NCI-H1930 (cell line): ENCODE data around the gene VSTM2A.
A peak's percentile ranks its signal among the peaks of the same experiment; 100 is the strongest.
"Not testable (repeated sequence)": the region's sequence is repeated elsewhere in the genome, so short reads cannot be mapped to it uniquely, and the experiment has no call there.

Source experiments
- DNase-seq, 2 experiments: peaks; one replicate each; lab custom pipeline; 2025; lab: John Stamatoyannopoulos, UW

The VSTM2A gene, protein sequence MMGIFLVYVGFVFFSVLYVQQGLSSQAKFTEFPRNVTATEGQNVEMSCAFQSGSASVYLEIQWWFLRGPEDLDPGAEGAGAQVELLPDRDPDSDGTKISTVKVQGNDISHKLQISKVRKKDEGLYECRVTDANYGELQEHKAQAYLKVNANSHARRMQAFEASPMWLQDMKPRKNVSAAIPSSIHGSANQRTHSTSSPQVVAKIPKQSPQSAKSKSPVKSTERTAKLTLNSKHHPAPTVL

GRCh38 chr7:54541669-54542625 lies at the start of gene VSTM2A:
Gene VSTM2A (plus strand): TSS chr7:54542375. CDS start chr7:54542731, 356 bp downstream.
- DNase-seq: peak; percentile 28 to 61

- not testable (repeated sequence) for DNase-seq
These were observed 37.6 kb upstream of the VSTM2A start for GRCh38 chr7:54504531-54504930.

- no peak for DNase-seq
These were observed 12.6 kb upstream of the VSTM2A start for GRCh38 chr7:54529568-54529967.

DNA sequence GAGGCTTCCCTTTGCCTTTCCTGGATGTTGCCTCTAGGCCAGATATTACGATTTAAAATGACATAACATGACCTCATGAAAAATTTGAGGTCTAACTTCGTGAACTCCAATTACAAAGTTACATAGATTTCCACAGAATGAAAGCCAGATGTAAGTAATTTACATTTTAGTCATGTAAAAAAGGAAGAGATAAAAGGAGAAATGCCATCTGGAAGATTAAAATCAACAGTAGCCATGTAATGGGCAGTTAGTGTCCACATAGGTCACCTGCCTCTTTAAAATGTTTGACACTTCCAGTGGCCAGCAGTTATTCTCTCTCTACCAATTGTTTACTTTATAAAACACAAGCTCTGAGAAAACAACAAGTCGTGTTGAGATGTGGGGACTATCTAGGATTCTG lies 4.1 kb upstream of the VSTM2A start:
- DNase-seq: no peak

DNA sequence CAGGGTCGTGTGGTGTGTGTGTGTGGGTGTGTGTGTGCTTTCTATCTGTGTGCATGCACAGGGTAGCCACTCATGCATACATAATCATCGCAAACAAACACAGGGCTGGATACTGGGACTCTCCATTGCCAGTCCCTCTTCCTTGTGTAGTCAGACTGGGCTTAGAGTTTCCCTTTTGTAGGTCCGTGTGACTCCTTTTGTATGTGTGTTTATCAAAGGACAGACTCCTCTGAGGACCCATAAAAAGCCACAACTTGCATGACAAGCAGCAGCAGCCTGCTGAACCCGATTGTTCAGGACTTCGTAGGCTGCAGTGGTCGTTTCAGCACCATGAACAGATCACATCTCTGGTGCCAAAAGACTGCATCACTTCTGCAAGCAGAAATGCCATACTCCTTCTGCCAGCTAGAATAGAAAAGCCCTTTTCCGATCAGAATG lies 895 bp downstream of the VSTM2A start:
- no peak for DNase-seq

GRCh38 chr7:54544149-54544526 lies 2.0 kb downstream of the VSTM2A start:
- DNase-seq: no peak

- no peak for DNase-seq
These were observed 2.5 kb downstream of the VSTM2A start for GRCh38 chr7:54544527-54545240.

DNA sequence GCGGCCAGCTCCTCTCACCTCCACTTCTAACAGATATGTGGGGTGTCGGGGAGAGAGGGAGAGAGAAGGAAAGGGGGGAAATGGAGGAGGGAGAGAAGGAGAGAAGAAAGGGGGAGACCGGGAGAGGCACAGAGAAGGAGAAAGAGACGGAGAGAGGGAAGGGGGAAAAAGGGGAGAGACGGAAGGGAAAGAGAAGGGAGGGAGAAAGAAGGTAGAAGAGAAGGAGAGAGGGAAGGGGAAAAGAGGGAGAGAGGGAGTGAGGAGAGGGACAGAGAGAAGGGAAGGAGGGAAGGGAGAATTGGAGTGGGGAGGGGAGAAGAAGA lies 3.0 kb downstream of the VSTM2A start:
- DNase-seq: no peak

- peak; percentile 63 to 69 for DNase-seq
These were observed 4.2 kb downstream of the VSTM2A start for GRCh38 chr7:54546081-54546985.

GRCh38 chr7:54546986-54547314 lies 4.8 kb downstream of the VSTM2A start:
- DNase-seq: no peak

DNA sequence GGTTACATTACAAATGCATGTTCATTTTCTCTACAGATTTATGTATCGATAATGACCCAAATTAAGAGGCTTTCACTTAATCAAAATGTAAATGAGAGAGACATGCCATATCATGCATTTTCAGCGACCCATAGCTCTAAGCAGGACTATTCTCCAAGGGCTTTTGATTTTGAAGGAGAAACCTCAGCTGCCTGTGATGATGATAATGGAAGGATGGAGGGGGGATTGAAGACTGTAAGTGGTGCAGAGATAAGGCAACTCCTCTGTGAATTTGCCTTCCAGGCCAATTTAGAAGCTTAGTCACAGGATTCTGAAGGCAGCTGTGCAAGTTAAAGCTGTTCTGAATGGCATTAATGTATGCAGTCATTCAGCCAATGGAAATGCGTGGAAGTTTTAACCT lies 8.3 kb downstream of the VSTM2A start:
- no peak for DNase-seq

GRCh38 chr7:54556121-54556520 lies 13.9 kb downstream of the VSTM2A start:
- no peak for DNase-seq

DNA sequence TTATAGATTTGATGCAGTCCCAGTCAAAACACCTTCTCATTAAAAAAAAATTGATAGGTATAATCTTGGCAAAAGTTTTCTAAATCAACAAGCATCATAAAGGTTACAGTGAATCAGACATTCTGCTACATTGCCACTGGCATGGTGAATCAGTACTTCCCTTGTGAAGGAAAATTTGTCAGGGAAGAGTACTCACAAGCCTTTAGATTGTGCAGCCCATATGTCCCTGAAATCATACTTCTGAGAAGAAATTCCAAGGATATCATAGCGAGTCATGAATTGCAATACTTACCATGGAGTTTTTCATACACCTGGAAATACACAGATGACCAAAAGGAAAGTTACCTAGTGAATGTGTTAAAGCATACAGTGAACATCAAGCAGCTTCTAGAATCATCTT lies 17.2 kb downstream of the VSTM2A start:
- DNase-seq: no peak

DNA sequence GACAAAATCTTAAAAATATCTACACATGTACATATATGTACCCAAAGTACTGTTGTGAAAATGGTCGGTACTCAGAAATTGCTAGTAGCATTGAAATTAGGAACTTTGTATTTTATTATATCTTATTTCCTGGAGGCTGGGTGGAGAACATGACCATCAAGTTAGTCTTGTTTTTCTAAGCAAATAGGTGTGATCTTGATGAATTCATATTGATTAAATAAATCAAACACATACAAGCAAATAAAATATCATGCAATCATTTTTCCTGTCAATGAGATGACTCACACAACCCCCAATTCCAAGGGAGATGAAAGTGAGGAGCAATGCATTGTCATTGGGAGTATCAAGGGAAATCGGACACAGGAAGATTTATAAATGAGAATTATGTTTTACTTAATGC lies 18.0 kb downstream of the VSTM2A start:
- DNase-seq: no peak

DNA sequence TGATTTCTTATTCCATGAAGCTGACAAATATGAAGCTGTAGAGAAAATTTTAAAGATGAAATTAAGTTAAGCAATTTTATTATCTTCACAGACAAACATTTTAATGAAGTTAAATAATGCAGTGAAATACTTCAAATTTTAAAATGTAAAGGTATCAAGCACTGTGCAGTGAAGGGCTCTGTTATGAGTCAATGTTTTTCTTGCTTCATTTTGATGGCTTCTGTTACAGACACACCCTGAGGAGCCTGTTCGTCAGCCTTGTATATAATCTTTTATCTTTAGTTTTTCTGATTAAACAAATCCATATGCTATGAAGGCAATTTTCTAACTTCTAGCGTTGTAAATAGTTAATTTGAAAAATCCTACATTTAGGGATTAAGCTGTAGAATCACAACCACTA lies 18.5 kb downstream of the VSTM2A start:
- DNase-seq: no peak

DNA sequence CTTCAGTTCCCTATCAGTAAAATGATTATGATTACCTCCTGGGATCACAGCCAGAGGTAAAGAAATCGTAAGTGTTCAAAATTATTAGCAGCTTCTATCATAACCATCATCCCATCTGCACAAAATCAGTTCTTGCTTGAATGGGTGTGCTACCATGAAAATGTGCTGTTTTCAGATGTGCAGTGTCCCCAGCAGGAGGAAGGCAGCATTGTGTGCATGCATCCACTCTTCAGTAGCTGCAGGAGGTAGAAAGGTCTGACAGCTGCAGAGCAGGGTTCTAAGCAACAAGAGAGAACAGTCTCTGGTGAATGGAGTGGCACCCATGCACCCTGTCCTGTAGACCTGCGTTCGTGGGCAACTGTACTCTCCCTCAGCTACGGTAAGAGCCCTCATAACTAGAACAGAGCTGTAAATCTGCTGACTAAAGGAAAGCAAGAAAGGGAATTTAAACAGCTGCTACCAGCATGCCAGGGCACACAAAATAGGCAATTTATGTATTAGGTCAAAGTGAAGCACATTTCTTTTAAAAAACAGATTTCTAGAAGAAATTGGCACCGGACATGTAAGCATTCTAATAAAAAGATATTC lies 21.2 kb downstream of the VSTM2A start:
- DNase-seq: no peak

- DNase-seq: no peak
These were observed 23.3 kb downstream of the VSTM2A start for GRCh38 chr7:54565432-54565831.

DNA sequence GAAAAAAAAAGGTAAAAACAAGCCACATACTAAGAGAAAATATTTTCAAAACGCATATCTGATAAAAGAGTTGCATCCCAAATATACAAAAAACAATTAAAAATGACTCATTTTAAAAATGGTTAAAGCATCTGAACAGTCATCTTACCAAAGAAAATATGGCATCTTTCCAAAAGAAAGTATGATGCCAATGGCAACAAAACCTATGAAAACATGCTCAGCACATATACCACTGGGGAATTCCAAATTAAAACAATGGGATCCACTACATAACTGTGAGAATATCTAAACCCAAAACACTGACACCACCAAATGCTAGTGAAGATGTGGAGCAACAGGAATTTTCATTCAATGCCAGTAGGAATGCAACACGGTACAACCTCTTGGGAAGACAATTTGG lies 39.3 kb downstream of the VSTM2A start:
- no peak for DNase-seq

- DNase-seq: no peak
These were observed 49.5 kb downstream of the VSTM2A start for GRCh38 chr7:54591404-54592386.

DNA sequence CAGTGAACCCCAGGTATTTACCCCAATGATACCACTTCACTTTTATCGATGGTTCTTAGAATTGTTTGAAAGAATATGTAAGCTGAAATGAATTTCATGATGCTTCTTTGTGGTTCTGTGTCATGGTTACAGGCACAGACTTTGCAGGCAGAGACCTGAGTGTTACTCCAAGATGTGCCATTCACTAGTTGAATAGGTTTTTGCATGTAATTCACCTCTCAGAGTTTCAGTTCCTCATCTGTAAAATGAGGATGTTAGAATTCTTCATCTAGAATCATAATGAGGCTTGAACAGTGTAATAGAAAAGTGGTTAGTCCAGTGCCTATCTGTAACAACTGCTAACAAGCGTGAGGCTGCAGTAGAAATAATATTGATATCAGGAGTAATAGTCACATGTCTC lies 54.6 kb downstream of the VSTM2A start:
- DNase-seq: no peak
